GM12878 (cell line): Measurements from ENCODE around the gene OR2F2. TPM values are rescaled to one million over a fixed set of nuclear protein-coding genes. Genes with fewer than 3 reads are reported as not detected.

Experiments
- ATAC-seq: fragments of 200-7000 bp; cut with Tn5 transposase; 3 replicates; pipeline ENCODE4 v1.9.1; 2020; ENCODE audit warnings: mild to moderate bottlenecking, moderate library complexity
- BruUV-seq: library from RNA; stranded (reverse); fragments of 400-500 nt; replicated peaks from 2 replicates; lab custom pipeline; 2021; lab: Mats Ljungman, UMichigan
- CTCF ChIA-PET: fragments of 300-600 bp; sonication (Branson Sonifier 250); formaldehyde crosslinking; extraction: SDS; loops from one replicate; lab custom pipeline; 2021; ENCODE audit warnings: inconsistent platforms; lab: Yijun Ruan, JAX
- POLR2A ChIA-PET: fragments of 350-600 bp; formaldehyde crosslinking; extraction: SDS; loops from one replicate; lab custom pipeline; 2021; ENCODE audit warnings: inconsistent platforms; lab: Charles Lee
- RAD21 ChIA-PET: fragments of 300-600 bp; sonication (Branson Sonifier 250); formaldehyde crosslinking; loops from one replicate; lab custom pipeline; 2023; ENCODE audit warnings: antibody characterized with exemption; ENCODE audit not compliant: unreplicated experiment; lab: Charles Lee
- SMC1A ChIA-PET: fragments of 300-600 bp; sonication (Branson Sonifier 250); formaldehyde crosslinking; loops from one replicate; lab custom pipeline; 2023; ENCODE audit not compliant: unreplicated experiment, uncharacterized antibody; lab: Charles Lee
- DNase-seq: peaks from one replicate; pipeline ENCODE4 v3.0.0-alpha.2; 2011; ENCODE audit warnings: low read depth, low spot score
- FAIRE-seq: peaks from 3 replicates; lab custom pipeline; 2011; peaks lifted over from hg19 to GRCh38; lab: Jason Lieb, UNC
- H2AFZ ChIP-seq: 2 replicates; pipeline ENCODE4 v1.6.0; 2011; ENCODE audit warnings: low read depth, low read length, control low read depth; ENCODE audit not compliant: control insufficient read depth
- H3K27ac ChIP-seq: 2 replicates; pipeline ENCODE4 v1.5.1; 2011; ENCODE audit warnings: control low read depth; ENCODE audit not compliant: control insufficient read depth, insufficient read depth
- H3K27me3 ChIP-seq, 2 experiments: replicated peaks in 1 of 2; 2 replicates each; pipeline versions ENCODE4 v1.6.0 to v1.6.1; 2011; ENCODE audit warnings: low read length in 1 of 2; ENCODE audit not compliant: control insufficient read depth in 2 of 2, insufficient read depth in 2 of 2
- H3K36me3 ChIP-seq, 2 experiments: 2 replicates each; pipeline ENCODE4 v1.5.1; 2011; ENCODE audit warnings: low read length in 1 of 2; ENCODE audit not compliant: control insufficient read depth in 2 of 2, insufficient read depth in 2 of 2
- H3K4me1 ChIP-seq: 2 replicates; pipeline ENCODE4 v1.6.1; 2011; ENCODE audit warnings: mild to moderate bottlenecking, low read length, moderate library complexity, mixed read lengths; ENCODE audit not compliant: control insufficient read depth, insufficient read depth
- H3K4me2 ChIP-seq: 2 replicates; pipeline ENCODE4 v1.6.0; 2011; ENCODE audit warnings: control low read depth; ENCODE audit not compliant: control insufficient read depth, insufficient read depth
- H3K4me3 ChIP-seq: fragments of 200-600 bp; sonication (generic); 2 replicates; pipeline ENCODE4 v1.5.1; 2016
- H3K79me2 ChIP-seq: 2 replicates; pipeline ENCODE4 v1.6.0; 2011; ENCODE audit warnings: low read length; ENCODE audit not compliant: control insufficient read depth, insufficient read depth
- H3K9ac ChIP-seq: 2 replicates; pipeline ENCODE4 v1.8.0; 2011; ENCODE audit warnings: low read length, control low read depth, mixed read lengths; ENCODE audit not compliant: control insufficient read depth, insufficient read depth
- H3K9me3 ChIP-seq: replicated peaks from 3 replicates; pipeline ENCODE4 v1.5.1; 2011; ENCODE audit warnings: mild to moderate bottlenecking, low read length; ENCODE audit not compliant: control insufficient read depth, insufficient read depth
- H4K20me1 ChIP-seq: 2 replicates; pipeline ENCODE4 v1.6.0; 2011; ENCODE audit not compliant: control insufficient read depth, insufficient read depth
- CBFB ChIP-seq: IDR thresholded peaks from 2 replicates; pipeline ENCODE4 v1.6.1; 2016; ENCODE audit warnings: antibody characterized with exemption, low read depth
- EGR1 ChIP-seq, 2 experiments: IDR thresholded peaks; 1 replicate in 1 of 2; 2 replicates in 1 of 2; pipeline ENCODE4 v1.6.1; 2011 to 2012; ENCODE audit warnings: low read depth in 2 of 2, low read length in 2 of 2, borderline replicate concordance in 1 of 2, mild to moderate bottlenecking in 1 of 2, moderate library complexity in 1 of 2
- NR2C2 ChIP-seq: IDR thresholded peaks from 2 replicates; pipeline ENCODE4 v1.6.1; 2011; ENCODE audit warnings: borderline replicate concordance, low read depth; ENCODE audit not compliant: control insufficient read depth, insufficient read length
- ZNF274 ChIP-seq: IDR thresholded peaks from one replicate; pipeline ENCODE4 v1.8.0; 2011; ENCODE audit not compliant: insufficient read length, insufficient read depth
- whole genome bisulfite sequencing: methylation state at CpG from one replicate; pipeline ENCODE4 v1.1.6; 2016; ENCODE audit warnings: low lambda C conversion rate; ENCODE audit not compliant: insufficient replicate concordance, insufficient coverage; ENCODE audit errors: missing lambda C conversion rate; 5-methylcytosine and 5-hydroxymethylcytosine counted together
- in situ Hi-C: fragments of 300-500 bp; cut with MboI; formaldehyde crosslinking; loops from 9 replicates; pipeline ENCODE4 v1.14.3; 2018; ENCODE audit warnings: mixed read lengths
- intact Hi-C: fragments of 100-400 bp; cut with micrococcal nuclease; formaldehyde crosslinking; loops from one replicate; pipeline ENCODE4 v1.14.2; 2022; ENCODE audit not compliant: unreplicated experiment
- polyA plus RNA-seq, 11 experiments: library from polyadenylated mRNA; depleted of rRNA in 4 of 11; unstranded in 6 of 11; stranded (reverse) in 5 of 11; fragments of >200 nt; fragmentation: Nextera tagmentation in 4 of 11; fragmentation: Illumina TruSeq in 1 of 11; extraction: Ambion mirVana in 4 of 11; extraction: Trizol in 1 of 11; gene quantifications; 1 replicate in 1 of 11; 2 replicates in 10 of 11; pipeline versions ENCODE4 v1.2.1 to v1.2.3, GENCODE V29; 2011 to 2016; ENCODE audit warnings: inconsistent platforms in 2 of 11, missing spikeins in 2 of 11, low read depth in 1 of 11
- total RNA-seq, 4 experiments: library from RNA; depleted of rRNA in 3 of 4; stranded (reverse); fragments of >200 nt in 3 of 4; fragmentation: Illumina TruSeq in 1 of 4; extraction: Trizol in 1 of 4; gene quantifications; 2 replicates each; pipeline versions ENCODE4 v1.2.1 to v1.2.3, GENCODE V29; 2013 to 2021
- TF ChIP-seq, protein P1 (sequence below): fragments of 450-650 bp; IDR thresholded peaks from 2 replicates; pipeline ENCODE4 v1.6.1; 2016; ENCODE audit warnings: mild to moderate bottlenecking, moderate library complexity, borderline replicate concordance

The OR2F2 gene
- total and polyA plus RNA-seq, 10 of the 15 experiments (the other 5 are each of a cell fraction or from before 2014, with no cell fraction given): not detected

DNA sequence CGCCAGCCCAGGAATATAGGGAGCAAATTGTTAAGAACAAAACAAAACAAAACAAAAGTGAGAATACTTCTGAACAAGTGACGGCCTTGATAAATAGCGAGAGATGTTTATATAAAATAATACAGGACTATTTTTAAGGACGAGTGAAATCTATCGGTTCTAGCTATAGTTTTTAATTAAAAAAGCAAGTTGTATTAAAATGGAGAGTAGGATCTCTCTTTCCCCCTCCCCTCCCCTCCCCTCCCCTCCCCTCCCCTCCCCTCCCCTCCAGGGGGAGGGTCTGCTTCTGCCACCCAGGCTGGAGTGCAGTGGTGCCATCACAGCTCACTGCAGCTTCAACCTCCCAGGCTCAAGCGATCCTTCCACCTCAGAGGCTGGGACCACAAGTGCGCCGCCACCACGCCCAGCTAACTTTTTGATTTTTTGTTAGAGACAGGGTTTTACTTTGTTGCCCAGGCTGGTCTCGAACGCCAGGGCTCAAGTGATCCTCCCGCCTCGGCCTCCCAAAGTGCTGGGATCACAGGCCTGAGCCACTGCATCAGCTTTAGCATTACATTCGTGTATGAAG, 32.6 kb upstream of the OR2F2 start:
- Histone ChIP-seq H3K27ac (peak overlapping the region; percentile 86), H3K4me1 (no peaks in the 10 kb centered on the region), H3K4me2 (peak overlapping the region; percentile 92; the same call in 1 of the 2 replicates), H3K9me3 (no peaks in the 10 kb centered on the region; the same call in 2 of the 3 replicates), H3K79me2 (peaks cover 10% of the 10 kb centered on the region), H4K20me1 (no peaks in the 10 kb centered on the region), H3K27me3 (no peaks in the 10 kb centered on the region), H3K9ac (peak overlapping the region; percentile 88; the same call in 1 of the 2 replicates), H3K4me3 (0 out of 2 replicates have a peak overlapping the region, but pooled peaks have one; percentile 87), H2AFZ (peak overlapping the region; percentile 99), H3K36me3 (no peaks in the 10 kb centered on the region)
- ChIA-PET POLR2A (interaction anchor here (0.7 to 2.4 kb wide), 3 partner anchors 11 to 572 kb away, joined by 4 to 14 read pairs (median 5); no protein-coding TSS in a partner anchor), CTCF (interaction anchor here (1.5 to 7.9 kb wide), 6 partner anchors 13 to 225 kb away, joined by 3 to 65 read pairs (median 7); no protein-coding TSS in a partner anchor), SMC1A (interaction anchor here (0.9 to 3.0 kb wide), 5 partner anchors 10 to 122 kb away, joined by 3 to 13 read pairs (median 8); no protein-coding TSS in a partner anchor), RAD21 (interaction anchor here (0.6 to 2.5 kb wide), 4 partner anchors 10 to 540 kb away, joined by 3 to 17 read pairs (median 8); no protein-coding TSS in a partner anchor)
- no peak for FAIRE-seq
- no TSS peak for BruUV-seq
- no peak for ATAC-seq
- intact Hi-C loops: loop anchor here (5.0 kb wide), 1 partner anchor 225 kb away; no protein-coding TSS in a partner anchor
- TF ChIP-seq, protein P1, sequence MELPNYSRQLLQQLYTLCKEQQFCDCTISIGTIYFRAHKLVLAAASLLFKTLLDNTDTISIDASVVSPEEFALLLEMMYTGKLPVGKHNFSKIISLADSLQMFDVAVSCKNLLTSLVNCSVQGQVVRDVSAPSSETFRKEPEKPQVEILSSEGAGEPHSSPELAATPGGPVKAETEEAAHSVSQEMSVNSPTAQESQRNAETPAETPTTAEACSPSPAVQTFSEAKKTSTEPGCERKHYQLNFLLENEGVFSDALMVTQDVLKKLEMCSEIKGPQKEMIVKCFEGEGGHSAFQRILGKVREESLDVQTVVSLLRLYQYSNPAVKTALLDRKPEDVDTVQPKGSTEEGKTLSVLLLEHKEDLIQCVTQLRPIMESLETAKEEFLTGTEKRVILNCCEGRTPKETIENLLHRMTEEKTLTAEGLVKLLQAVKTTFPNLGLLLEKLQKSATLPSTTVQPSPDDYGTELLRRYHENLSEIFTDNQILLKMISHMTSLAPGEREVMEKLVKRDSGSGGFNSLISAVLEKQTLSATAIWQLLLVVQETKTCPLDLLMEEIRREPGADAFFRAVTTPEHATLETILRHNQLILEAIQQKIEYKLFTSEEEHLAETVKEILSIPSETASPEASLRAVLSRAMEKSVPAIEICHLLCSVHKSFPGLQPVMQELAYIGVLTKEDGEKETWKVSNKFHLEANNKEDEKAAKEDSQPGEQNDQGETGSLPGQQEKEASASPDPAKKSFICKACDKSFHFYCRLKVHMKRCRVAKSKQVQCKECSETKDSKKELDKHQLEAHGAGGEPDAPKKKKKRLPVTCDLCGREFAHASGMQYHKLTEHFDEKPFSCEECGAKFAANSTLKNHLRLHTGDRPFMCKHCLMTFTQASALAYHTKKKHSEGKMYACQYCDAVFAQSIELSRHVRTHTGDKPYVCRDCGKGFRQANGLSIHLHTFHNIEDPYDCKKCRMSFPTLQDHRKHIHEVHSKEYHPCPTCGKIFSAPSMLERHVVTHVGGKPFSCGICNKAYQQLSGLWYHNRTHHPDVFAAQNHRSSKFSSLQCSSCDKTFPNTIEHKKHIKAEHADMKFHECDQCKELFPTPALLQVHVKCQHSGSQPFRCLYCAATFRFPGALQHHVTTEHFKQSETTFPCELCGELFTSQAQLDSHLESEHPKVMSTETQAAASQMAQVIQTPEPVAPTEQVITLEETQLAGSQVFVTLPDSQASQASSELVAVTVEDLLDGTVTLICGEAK: no peak
- TF ChIP-seq ZNF274 (no peak), CBFB (peak; percentile 15; the same call in 1 of the 2 replicates), NR2C2 (no peak), EGR1 (IDR thresholded peaks at IDR 0.05; ENCODE audit: borderline replicate concordance in 1 of 2, low read depth in 2 of 2, low read length in 2 of 2) (no peak)
- in situ Hi-C loops: loop anchor here (25.0 kb wide), 1 partner anchor 485 kb away; no protein-coding TSS in a partner anchor
- 58% methylated on average over 14 of the region's 14 CpGs for WGBS
- no peak for DNase-seq
